K562 (cell line): Measurements from ENCODE around the gene PRRX1. TPM values are rescaled to one million over a fixed set of nuclear protein-coding genes. Genes with fewer than 3 reads are reported as not detected.

ENCODE experiments used
- ATAC-seq: fragments of 200-7000 bp; cut with Tn5 transposase; 3 replicates; pipeline ENCODE4 v1.9.1; 2020; ENCODE audit warnings: moderate library complexity
- BruUV-seq: library from RNA; stranded (reverse); fragments of 400-500 nt; replicated peaks from 2 replicates; lab custom pipeline; 2021; lab: Mats Ljungman, UMichigan
- CTCF ChIA-PET: fragments of 300-600 bp; formaldehyde crosslinking; extraction: SDS; loops from one replicate; lab custom pipeline; 2021; ENCODE audit warnings: low intra/inter-chr PET ratio; lab: Yijun Ruan, JAX
- POLR2A ChIA-PET: fragments of 300-600, 350-650 bp; sonication (Branson Sonifier 250); formaldehyde crosslinking; extraction: SDS; loops from one replicate; lab custom pipeline; 2021; ENCODE audit warnings: antibody characterized with exemption, inconsistent platforms; lab: Yijun Ruan, JAX
- DNase-seq, 4 experiments: peaks; one replicate each; pipeline versions ENCODE4 v3.0.0 to v3.0.0-alpha.2; 2011 to 2018; ENCODE audit warnings: low spot score in 3 of 4, mixed read lengths in 3 of 4; ENCODE audit errors: extremely low read depth in 1 of 4
- FAIRE-seq: peaks from 2 replicates; lab custom pipeline; 2011; peaks lifted over from hg19 to GRCh38; lab: Jason Lieb, UNC
- H2AFZ ChIP-seq: 2 replicates; pipeline ENCODE4 v1.6.0; 2011; ENCODE audit warnings: low read depth, low read length, control low read depth, inconsistent platforms
- H3K27ac ChIP-seq: fragments of 200-600 bp; 3 replicates; pipeline ENCODE4 v1.8.0; 2011; ENCODE audit warnings: low read depth, mild to moderate bottlenecking, control low read depth, inconsistent platforms, low read length, moderate library complexity, mixed read lengths; ENCODE audit errors: extremely low read depth
- H3K27me3 ChIP-seq, 2 experiments: fragments of 300-600 bp in 1 of 2; 2 replicates in 1 of 2; 3 replicates in 1 of 2; pipeline versions ENCODE4 v1.6.0 to v1.8.0; 2011; ENCODE audit warnings: inconsistent platforms in 2 of 2, low read length in 2 of 2, mild to moderate bottlenecking in 1 of 2, mixed read lengths in 1 of 2, moderate library complexity in 1 of 2; ENCODE audit not compliant: control insufficient read depth in 2 of 2, insufficient read depth in 2 of 2
- H3K36me3 ChIP-seq: fragments of 300-600 bp; 3 replicates; pipeline ENCODE4 v1.8.0; 2011; ENCODE audit warnings: mild to moderate bottlenecking, low read length, inconsistent platforms; ENCODE audit not compliant: control insufficient read depth, insufficient read depth
- H3K4me1 ChIP-seq, 2 experiments: fragments of 200-600 bp in 1 of 2; replicated peaks in 1 of 2; 2 replicates in 1 of 2; 3 replicates in 1 of 2; pipeline versions ENCODE4 v1.5.1 to v1.8.0; 2011; ENCODE audit warnings: inconsistent platforms in 2 of 2, low read length in 2 of 2, mild to moderate bottlenecking in 1 of 2, mixed read lengths in 1 of 2, moderate library complexity in 1 of 2; ENCODE audit not compliant: control insufficient read depth in 2 of 2, insufficient read depth in 2 of 2
- H3K4me2 ChIP-seq: 2 replicates; pipeline ENCODE4 v1.6.1; 2011; ENCODE audit warnings: low read length, control low read depth, inconsistent platforms, mixed read lengths; ENCODE audit not compliant: insufficient read depth
- H3K4me3 ChIP-seq: fragments of 200-600 bp; sonication (generic), shearing (Covaris generic); 2 replicates; pipeline ENCODE4 v1.5.1; 2016; ENCODE audit warnings: control low read depth, inconsistent platforms
- H3K79me2 ChIP-seq: fragments of 200-600 bp; 3 replicates; pipeline ENCODE4 v1.8.0; 2011; ENCODE audit warnings: low read length, inconsistent platforms; ENCODE audit not compliant: control insufficient read depth, insufficient read depth
- H3K9ac ChIP-seq, 2 experiments: 2 replicates each; pipeline versions ENCODE4 v1.6.0 to v1.6.1; 2011; ENCODE audit warnings: low read depth in 2 of 2, low read length in 2 of 2, control low read depth in 1 of 2, inconsistent platforms in 1 of 2, mild to moderate bottlenecking in 1 of 2, mixed read lengths in 1 of 2; ENCODE audit not compliant: insufficient read depth in 1 of 2
- H3K9me1 ChIP-seq: one replicate; pipeline ENCODE4 v1.6.0; 2011; ENCODE audit warnings: inconsistent platforms, mild to moderate bottlenecking, low read length, moderate library complexity; ENCODE audit not compliant: control insufficient read depth, insufficient read depth
- H3K9me3 ChIP-seq: replicated peaks from 2 replicates; pipeline ENCODE4 v1.5.1; 2011; ENCODE audit warnings: low read depth, low read length, inconsistent platforms; ENCODE audit not compliant: control insufficient read depth, insufficient read depth
- H4K20me1 ChIP-seq: replicated peaks from 2 replicates; pipeline ENCODE4 v1.6.1; 2011; ENCODE audit warnings: low read length, inconsistent platforms, mixed read lengths; ENCODE audit not compliant: control insufficient read depth, insufficient read depth
- CBX2 ChIP-seq: fragments of 200-600 bp; sonication (generic); IDR thresholded peaks from one replicate; pipeline ENCODE4 v1.6.1; 2012; ENCODE audit warnings: mild to moderate bottlenecking, low read length, inconsistent platforms; ENCODE audit not compliant: insufficient read depth, poor library complexity, severe bottlenecking
- CHD4 ChIP-seq: fragments of 200-600 bp; sonication (generic); IDR thresholded peaks from 3 replicates; pipeline ENCODE4 v1.6.1; 2012; ENCODE audit warnings: low read depth, mild to moderate bottlenecking, mixed read lengths, low read length, inconsistent platforms; ENCODE audit not compliant: insufficient read depth, insufficient replicate concordance, poor library complexity, severe bottlenecking
- CREB1 ChIP-seq, 2 experiments: sonication (generic) in 1 of 2; formaldehyde crosslinking in 1 of 2; IDR thresholded peaks; 2 replicates each; pipeline versions ENCODE4 v1.6.1 to v1.8.0; 2012 to 2022; ENCODE audit warnings: inconsistent platforms in 1 of 2, mild to moderate bottlenecking in 1 of 2, missing genetic modification reagents in 1 of 2, moderate library complexity in 1 of 2
- CSDE1 ChIP-seq, 2 experiments: fragments of 450-650 bp; IDR thresholded peaks; 2 replicates each; pipeline ENCODE4 v1.6.1; 2016; ENCODE audit warnings: mild to moderate bottlenecking in 1 of 2
- FOXM1 ChIP-seq, 2 experiments: fragments of 450-650 bp in 1 of 2; sonication (generic) in 1 of 2; formaldehyde crosslinking in 1 of 2; IDR thresholded peaks; 2 replicates each; pipeline versions ENCODE4 v1.6.1 to v1.9.0; 2017 to 2022; ENCODE audit warnings: low read depth in 2 of 2, mild to moderate bottlenecking in 2 of 2, missing genetic modification reagents in 1 of 2, moderate library complexity in 1 of 2
- HMGN3 ChIP-seq: IDR thresholded peaks from 2 replicates; pipeline ENCODE4 v1.6.1; 2011; ENCODE audit warnings: borderline replicate concordance, low read depth, mild to moderate bottlenecking, mixed read lengths, low read length; ENCODE audit not compliant: insufficient read length; ENCODE audit errors: extremely low read depth
- JUN ChIP-seq, 2 experiments: sonication (generic) in 1 of 2; formaldehyde crosslinking in 1 of 2; IDR thresholded peaks; 2 replicates each; pipeline versions ENCODE4 v1.6.1 to v1.8.0; 2012 to 2022; ENCODE audit warnings: borderline replicate concordance in 2 of 2, mild to moderate bottlenecking in 2 of 2, improper control_type of control experiment in 1 of 2, low read depth in 1 of 2, low read length in 1 of 2, missing genetic modification reagents in 1 of 2
- MCM7 ChIP-seq, 2 experiments: fragments of 450-650 bp; IDR thresholded peaks; 2 replicates each; pipeline ENCODE4 v1.6.1; 2016 to 2018
- MYC ChIP-seq, 2 experiments: fragments of 250-450 bp in 1 of 2; sonication (Bioruptor Pico) in 1 of 2; IDR thresholded peaks; 2 replicates each; pipeline versions ENCODE4 v1.5.1 to v1.6.1; 2012 to 2021; ENCODE audit warnings: low read depth in 2 of 2, borderline replicate concordance in 1 of 2, improper control_type of control experiment in 1 of 2, low read length in 1 of 2, mild to moderate bottlenecking in 1 of 2, moderate library complexity in 1 of 2
- NCOR1 ChIP-seq: fragments of 450-650 bp; IDR thresholded peaks from 2 replicates; pipeline ENCODE4 v1.6.1; 2016; ENCODE audit warnings: mild to moderate bottlenecking, moderate library complexity
- PRMT5 ChIP-seq: sonication (generic); formaldehyde crosslinking; IDR thresholded peaks from 2 replicates; pipeline ENCODE4 v1.5.0; 2020; ENCODE audit warnings: missing genetic modification reagents
- PTRF ChIP-seq: fragments of 450-650 bp; IDR thresholded peaks from 2 replicates; pipeline ENCODE4 v1.6.1; 2016; ENCODE audit warnings: mild to moderate bottlenecking, missing genetic modification characterization, missing compliant biosample characterization
- SFPQ ChIP-seq: fragments of 200-400 bp; formaldehyde crosslinking; IDR thresholded peaks from 2 replicates; pipeline ENCODE4 v1.6.1; 2017; ENCODE audit warnings: mild to moderate bottlenecking, low read depth, low read length, moderate library complexity
- SMAD4 ChIP-seq: fragments of 250-450 bp; sonication (Bioruptor Pico); conservative IDR thresholded peaks from 2 replicates; pipeline ENCODE4 v1.8.0; 2021; ENCODE audit warnings: inconsistent platforms, mild to moderate bottlenecking, moderate library complexity
- SMARCC2 ChIP-seq: fragments of 450-650 bp; IDR thresholded peaks from 2 replicates; pipeline ENCODE4 v1.6.1; 2017; ENCODE audit warnings: antibody characterized with exemption, moderate library complexity, mild to moderate bottlenecking, low read depth
- TBP ChIP-seq: optimal IDR thresholded peaks from 2 replicates; pipeline ENCODE3; 2011; ENCODE audit warnings: low read depth, low read length, improper control_type of control experiment
- YBX1 ChIP-seq: fragments of 450-650 bp; IDR thresholded peaks from 2 replicates; pipeline ENCODE4 v1.7.1; 2016; ENCODE audit warnings: mild to moderate bottlenecking
- ZNF174 ChIP-seq: fragments of 250-450 bp; sonication (Bioruptor Pico); IDR thresholded peaks from 2 replicates; pipeline ENCODE4 v1.4.0; 2020; ENCODE audit warnings: mild to moderate bottlenecking
- ZNF282 ChIP-seq: sonication (generic); formaldehyde crosslinking; IDR thresholded peaks from 2 replicates; pipeline ENCODE4 v1.8.1; 2023; ENCODE audit warnings: missing genetic modification reagents
- ZNF354B ChIP-seq: fragments of 250-450 bp; sonication (Bioruptor Pico); IDR thresholded peaks from 2 replicates; pipeline ENCODE4 v1.4.0; 2020
- WGBS: fragments of 100-300 bp; shearing (Covaris generic); methylation state at CpG from one replicate; pipeline ENCODE4 v1.1.6; 2016; ENCODE audit warnings: low coverage, mixed read lengths; ENCODE audit not compliant: insufficient coverage; ENCODE audit errors: missing lambda C conversion rate; 5-methylcytosine and 5-hydroxymethylcytosine counted together
- in situ Hi-C: fragments of 300-500 bp; cut with MboI; formaldehyde crosslinking; loops from 4 replicates; pipeline ENCODE4 v1.15.0; 2018; ENCODE audit warnings: inconsistent platforms, mixed read lengths
- intact Hi-C: fragments of 100-400 bp; cut with micrococcal nuclease; formaldehyde crosslinking; loops from 2 replicates; pipeline ENCODE4 v1.14.2; 2022
- polyA plus RNA-seq, 8 experiments: library from polyadenylated mRNA; depleted of rRNA in 4 of 8; stranded (reverse) in 5 of 8; unstranded in 3 of 8; fragments of >200 nt; fragmentation: Nextera tagmentation in 2 of 8; fragmentation: Illumina TruSeq in 1 of 8; extraction: Ambion mirVana in 2 of 8; extraction: Trizol in 1 of 8; gene quantifications; 2 replicates each; pipeline versions ENCODE4 v1.2.1 to v1.2.3, GENCODE V29; 2011 to 2014; ENCODE audit warnings: inconsistent platforms in 1 of 8, missing spikeins in 1 of 8
- total RNA-seq, 7 experiments: library from RNA; depleted of rRNA in 6 of 7; stranded (reverse); fragments of >200 nt in 6 of 7; fragmentation: Illumina TruSeq in 2 of 7; extraction: Trizol in 2 of 7; gene quantifications; 2 replicates each; pipeline versions ENCODE4 v1.2.1 to v1.2.3, GENCODE V29; 2011 to 2021; ENCODE audit warnings: low replicate concordance in 1 of 7

Gene PRRX1
- total and polyA plus RNA-seq, 9 of the 15 experiments (the other 6 are each of a cell fraction or from before 2014, with no cell fraction given), result not detected

GRCh38 chr1:170692866-170693575 is 29.1 kb downstream of the PRRX1 start:
- intact Hi-C loops, result no loop called here
- no peaks in the 10 kb centered on the region for H3K27me3 ChIP-seq
- H3K79me2 ChIP-seq, result no peaks in the 10 kb centered on the region
- in situ Hi-C loops, result no loop called here
- no peak for DNase-seq
- 4% methylated on average over 2 of the region's 2 CpGs for WGBS
- no peak overlapping the region for H3K4me3 ChIP-seq
- ChIA-PET CTCF (no interaction called here), POLR2A (no interaction called here)
- TF ChIP-seq TBP (no peak), CHD4 (no peak), SMAD4 (CRISPR knock-in tag) (no peak), JUN (IDR thresholded peaks at IDR 0.05; ENCODE audit: borderline replicate concordance, low read depth, low read length) (no peak), JUN (CRISPR knock-in tag; IDR thresholded peaks at IDR 0.05; ENCODE audit: borderline replicate concordance) (no peak), MCM7 (IDR thresholded peaks at IDR 0.05) (no peak), ZNF174 (CRISPR knock-in tag) (no peak), FOXM1 (IDR thresholded peaks at IDR 0.05; ENCODE audit: low read depth) (no peak), FOXM1 (CRISPR knock-in tag; IDR thresholded peaks at IDR 0.05; ENCODE audit: low read depth) (no peak), CBX2 (no peak), ZNF354B (no peak), YBX1 (no peak), SMARCC2 (no peak), MYC (IDR thresholded peaks at IDR 0.05; ENCODE audit: low read depth, low read length) (no peak), MYC (CRISPR knock-in tag; IDR thresholded peaks at IDR 0.05; ENCODE audit: borderline replicate concordance, low read depth) (no peak), PRMT5 (no peak), SFPQ (no peak), PTRF (no peak), HMGN3 (no peak), NCOR1 (no peak), CSDE1 (IDR thresholded peaks at IDR 0.05) (no peak), ZNF282 (no peak), CREB1 (IDR thresholded peaks at IDR 0.05) (no peak), CREB1 (CRISPR knock-in tag; IDR thresholded peaks at IDR 0.05) (no peak)
- no TSS peak for BruUV-seq
- no peaks in the 10 kb centered on the region for H3K36me3 ChIP-seq
- H3K9ac ChIP-seq, result no peak overlapping the region
- no peaks in the 10 kb centered on the region for H4K20me1 ChIP-seq
- no peak for ATAC-seq
- H2AFZ ChIP-seq, result no peak overlapping the region
- H3K9me1 ChIP-seq, result no peaks in the 10 kb centered on the region
- H3K4me2 ChIP-seq, result no peak overlapping the region
- no peak overlapping the region for H3K27ac ChIP-seq
- no peaks in the 10 kb centered on the region for H3K4me1 ChIP-seq
- no peaks in the 10 kb centered on the region for H3K9me3 ChIP-seq
- FAIRE-seq, result no peak
